Measurements from ENCODE around the gene DEFB123.
"Not testable (repeated sequence)": the region's sequence is repeated elsewhere in the genome, so short reads cannot be mapped to it uniquely, and the experiment has no call there.

Gene DEFB123
- total RNA-seq, result 0 to 0.39 (median 0) reads per million in 3 experiments

DNA sequence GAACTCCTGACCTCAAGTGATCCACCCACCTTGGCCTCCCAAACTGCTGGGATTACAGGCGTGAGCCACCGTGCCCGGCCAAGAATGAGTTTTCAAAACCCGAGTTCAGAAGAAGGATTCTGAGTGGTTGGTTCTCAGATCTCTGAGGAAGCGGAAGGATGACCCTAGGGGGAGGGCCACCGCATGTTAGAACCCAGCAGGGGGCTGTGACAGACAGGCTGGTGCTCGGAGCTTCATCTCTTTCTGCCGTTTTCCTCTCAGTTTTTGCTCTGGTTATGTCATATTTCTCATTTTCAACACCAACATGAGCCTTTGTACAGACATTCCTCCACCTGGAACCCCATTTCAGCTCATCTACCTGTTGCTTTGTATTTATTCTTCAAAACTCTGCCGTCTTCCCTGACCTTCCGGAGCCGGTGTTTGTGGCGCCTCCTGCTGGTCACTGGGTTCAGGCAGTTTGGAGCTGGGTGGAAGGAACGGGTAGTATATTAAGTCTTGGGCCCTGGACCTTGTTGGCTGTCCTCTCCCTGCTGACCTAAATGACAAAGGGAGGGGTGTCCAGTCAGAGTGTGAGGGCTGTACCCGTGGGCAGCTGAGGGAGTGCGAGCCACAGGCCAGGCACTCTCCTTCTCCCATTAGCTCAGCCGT, at the start of gene DEFB123:
Gene DEFB123 (plus strand): TSS at position 621 of the 648 bp plus-strand sequence. CDS start 67 bp downstream, outside the sequence.
- no peak for DNase-seq

DNA sequence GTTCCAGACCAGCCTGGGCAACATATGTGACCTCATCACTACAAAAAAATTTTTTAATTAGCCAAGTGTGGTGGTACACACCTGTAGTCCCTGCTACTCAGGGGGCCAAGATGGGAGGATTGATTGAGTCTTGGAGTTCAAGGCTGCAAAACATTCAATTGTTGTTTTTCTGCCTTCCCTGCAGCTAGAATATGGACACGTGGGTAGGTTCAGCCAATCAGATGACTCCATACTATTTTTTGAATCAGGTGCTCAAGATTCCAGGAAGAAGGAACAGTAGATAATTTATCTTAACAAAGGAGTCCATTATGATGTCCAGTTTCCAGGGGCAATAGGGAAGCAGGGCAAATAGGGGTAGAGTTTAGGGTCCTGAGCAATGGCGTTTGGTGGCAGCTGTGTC, 47.6 kb upstream of the DEFB123 start:
- DNase-seq, result no peak

DNA sequence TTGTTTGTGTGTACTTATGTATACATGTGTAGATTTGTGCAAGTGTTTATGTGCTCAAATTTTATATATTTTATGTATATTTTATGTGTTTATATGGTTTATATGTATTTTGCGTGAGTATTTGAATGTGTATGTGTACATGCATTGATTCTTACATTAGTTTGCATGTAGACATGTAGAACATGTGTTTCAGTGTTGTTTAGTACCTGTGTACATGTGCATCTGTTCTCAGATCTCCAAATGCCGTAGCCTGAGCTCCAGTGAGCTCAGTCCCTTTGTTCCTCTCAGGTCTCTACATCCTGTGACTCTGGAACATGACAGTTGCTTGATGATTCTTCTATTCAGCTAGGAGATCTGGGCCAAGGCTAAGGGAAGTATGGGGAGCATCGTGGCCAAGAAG, 45.5 kb upstream of the DEFB123 start:
- no peak for DNase-seq

GRCh38 chr20:31403886-31404285, 36.5 kb upstream of the DEFB123 start:
- no peak for DNase-seq

DNA sequence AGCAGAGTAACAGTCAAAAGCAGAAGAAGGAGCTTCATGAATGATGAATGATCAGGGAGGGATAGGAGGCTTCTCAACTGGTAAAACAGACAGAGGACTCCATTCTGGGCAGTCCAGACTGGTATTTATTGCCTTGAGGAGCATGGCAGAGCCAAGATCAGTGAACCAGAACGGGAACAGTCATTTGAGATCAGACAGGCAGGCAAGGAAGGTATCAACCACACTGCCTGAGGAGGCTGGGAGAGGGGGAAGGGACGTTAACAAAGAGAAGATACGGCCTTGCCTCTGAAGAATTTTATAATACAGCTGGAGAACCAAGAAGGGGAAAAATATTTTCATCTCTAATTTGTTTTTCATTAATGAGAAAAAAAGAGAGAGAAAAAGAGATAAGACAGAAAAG, 34.3 kb upstream of the DEFB123 start, which contains the start of gene DEFB121:
Gene DEFB121 (minus strand): TSS at position 101 of the 400 bp plus-strand sequence. CDS start 63 bp downstream, at position 38.
- DNase-seq, result no peak

- no peak for DNase-seq
Measured at GRCh38 chr20:31410011-31410410, 30.4 kb upstream of the DEFB123 start.

DNA sequence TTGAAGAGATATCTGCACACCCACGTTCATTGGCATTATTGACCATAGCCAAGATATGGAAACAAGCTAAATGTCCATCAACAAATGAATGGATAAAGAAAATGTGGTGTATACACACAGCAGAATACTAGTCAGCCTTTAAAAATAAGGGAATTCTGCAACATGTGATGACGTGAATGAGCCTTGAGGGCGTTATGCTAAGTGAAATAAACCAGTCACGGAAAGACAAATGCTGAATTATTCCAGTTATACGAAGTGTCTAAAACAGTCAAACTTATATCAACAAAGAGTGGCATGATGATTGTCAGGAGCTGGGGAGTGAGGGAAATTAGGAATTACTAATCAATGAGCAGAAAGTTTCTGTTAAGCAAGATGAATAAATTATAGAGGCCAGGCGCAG, 26.1 kb upstream of the DEFB123 start:
- no peak for DNase-seq

DNA sequence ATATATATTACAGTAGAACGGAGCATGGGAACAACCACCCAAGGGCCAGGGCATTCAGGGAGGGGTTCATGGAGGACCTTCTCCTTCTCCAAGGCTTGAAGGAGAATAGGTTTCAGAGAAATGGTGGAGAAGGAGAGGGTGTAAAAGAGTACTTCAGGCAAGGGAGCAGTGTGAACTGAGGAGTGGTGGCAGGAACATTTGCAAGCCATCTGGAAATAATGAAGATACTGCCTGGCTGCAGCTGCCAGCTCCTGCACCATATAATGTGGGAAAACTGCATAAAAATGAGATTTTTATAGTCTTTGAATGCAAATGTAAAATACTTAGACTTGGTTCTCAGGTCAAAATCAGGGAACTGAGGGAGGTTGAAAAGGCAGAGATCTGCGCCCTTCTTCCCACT, 24.8 kb upstream of the DEFB123 start:
- DNase-seq, result no peak

- no peak for DNase-seq
Measured at GRCh38 chr20:31418307-31418706, 22.1 kb upstream of the DEFB123 start.

- DNase-seq, result no peak
Measured at GRCh38 chr20:31425797-31426196, 14.6 kb upstream of the DEFB123 start.

GRCh38 chr20:31426891-31427551, 13.4 kb upstream of the DEFB123 start:
- not testable (repeated sequence) for DNase-seq

- not testable (repeated sequence) for DNase-seq
Measured at GRCh38 chr20:31427576-31427975, 12.9 kb upstream of the DEFB123 start.

DNA sequence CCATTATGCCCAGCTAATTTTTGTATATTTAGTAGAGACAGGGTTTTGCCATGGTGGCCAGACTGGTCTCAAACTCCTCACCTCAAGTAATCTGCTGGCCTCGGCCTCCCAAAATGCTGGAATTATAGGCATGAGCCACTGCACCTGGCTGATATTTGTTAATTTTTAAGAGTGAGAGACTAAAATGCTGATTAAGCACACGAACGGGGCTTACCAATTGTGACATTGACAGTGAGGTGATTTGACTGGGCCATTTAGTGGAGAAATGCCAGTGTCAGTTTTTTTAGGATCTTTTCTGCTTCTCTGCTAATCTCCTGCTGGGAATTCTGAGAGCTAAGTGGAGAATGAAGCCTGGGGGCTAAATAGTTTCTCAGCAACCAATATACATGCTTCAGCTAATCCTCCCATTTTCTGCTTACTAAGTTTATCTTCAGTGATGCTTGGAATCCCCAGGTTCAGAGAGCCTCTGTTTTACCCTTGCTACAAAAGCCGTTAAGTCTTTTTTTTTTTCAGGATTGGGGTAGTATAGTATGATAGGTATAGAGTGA, 9.8 kb upstream of the DEFB123 start:
- no peak for DNase-seq

DNA sequence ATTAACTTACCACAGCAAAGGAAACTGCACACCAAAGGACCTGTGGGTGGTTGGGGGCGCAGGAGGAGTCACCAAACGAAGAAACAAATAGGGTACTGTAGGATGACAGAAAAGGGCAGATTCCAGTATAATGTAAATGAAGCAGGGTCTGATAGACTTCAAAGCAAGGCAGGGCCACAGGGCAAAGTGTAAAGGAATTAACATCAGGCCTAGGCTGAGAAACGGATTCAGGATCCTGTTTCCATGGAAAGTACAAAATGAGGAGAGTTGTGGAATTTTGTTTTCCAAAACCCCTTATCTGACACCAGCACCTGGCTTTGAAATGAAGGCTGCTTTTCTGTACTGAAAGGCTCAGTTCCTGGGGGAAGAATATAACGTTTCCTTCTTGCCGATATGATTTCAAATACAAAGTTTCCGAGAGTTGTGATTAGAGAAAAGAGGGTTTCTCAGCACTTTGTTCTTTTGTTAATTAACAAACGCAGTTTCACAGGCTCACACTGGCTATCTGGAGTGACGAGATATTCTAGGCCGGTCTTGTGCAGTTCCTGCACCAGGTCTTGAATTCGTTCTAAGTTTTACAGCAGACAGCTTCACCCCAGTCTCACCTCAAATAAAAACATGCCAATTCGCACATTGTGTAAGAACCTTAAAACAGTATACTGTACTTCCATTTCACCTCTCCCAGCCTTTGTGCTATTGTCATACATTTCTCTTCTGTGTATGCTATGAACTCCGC, 5.8 kb downstream of the DEFB123 start:
- no peak for DNase-seq

GRCh38 chr20:31449511-31450414, 9.3 kb downstream of the DEFB123 start:
- no peak for DNase-seq

DNA sequence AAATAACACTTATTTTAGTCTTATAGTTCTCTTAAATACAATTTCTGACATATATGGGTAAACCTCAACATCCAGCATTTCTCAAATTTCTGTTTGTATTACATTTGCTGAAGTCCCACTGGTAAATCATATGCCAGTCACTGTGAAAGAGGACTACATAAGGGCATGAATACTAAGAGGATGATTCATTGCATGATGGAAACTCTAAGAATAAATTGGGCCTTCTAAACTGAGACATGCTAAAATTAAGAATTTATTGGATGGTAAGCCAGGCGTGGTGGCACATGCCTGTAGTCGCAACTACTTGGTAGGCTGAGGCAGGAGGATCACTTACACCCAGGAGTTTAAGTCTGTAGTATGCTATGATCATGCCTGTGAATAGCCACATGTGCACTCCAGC, 12.1 kb downstream of the DEFB123 start:
- DNase-seq, result no peak

DNA sequence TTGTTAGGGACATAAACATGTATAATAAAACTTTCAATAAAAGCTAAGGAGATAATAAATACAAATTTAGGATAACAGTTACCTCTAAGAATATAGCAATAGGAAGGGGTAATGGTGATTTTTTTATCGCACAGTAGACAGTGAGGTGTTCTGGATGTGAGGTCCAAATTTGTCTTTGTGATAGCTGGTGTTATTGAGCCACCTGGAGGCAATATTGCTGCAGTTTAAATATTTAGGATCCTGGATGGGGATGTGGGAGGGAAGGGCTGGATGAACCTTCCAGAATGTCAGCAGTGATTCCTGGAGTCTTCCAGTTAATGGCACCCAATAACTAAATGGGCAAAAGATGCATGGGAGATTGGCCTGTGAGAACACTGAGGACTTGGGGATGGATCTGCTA, 13.9 kb downstream of the DEFB123 start:
- DNase-seq, result no peak

DNA sequence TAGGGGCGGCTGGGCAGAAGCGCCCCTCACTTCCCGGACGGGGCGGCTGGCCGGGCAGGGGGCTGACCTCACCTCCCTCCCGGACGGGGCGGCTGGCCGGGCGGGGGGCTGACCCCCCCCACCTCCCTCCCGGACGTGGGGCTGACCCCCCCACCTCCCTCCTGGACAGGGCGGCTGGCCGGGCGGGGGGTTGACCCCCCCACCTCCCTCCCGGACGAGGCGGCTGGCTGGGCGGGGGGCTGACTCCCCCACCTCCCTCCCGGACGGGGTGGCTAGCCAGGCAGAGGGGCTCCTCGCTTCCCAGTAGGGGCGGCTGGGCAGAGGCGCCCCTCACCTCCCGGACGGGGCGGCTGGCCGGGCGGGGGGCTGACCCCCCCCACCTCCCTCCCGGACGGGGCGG, 30.5 kb downstream of the DEFB123 start:
- DNase-seq, result not testable (repeated sequence)

DNA sequence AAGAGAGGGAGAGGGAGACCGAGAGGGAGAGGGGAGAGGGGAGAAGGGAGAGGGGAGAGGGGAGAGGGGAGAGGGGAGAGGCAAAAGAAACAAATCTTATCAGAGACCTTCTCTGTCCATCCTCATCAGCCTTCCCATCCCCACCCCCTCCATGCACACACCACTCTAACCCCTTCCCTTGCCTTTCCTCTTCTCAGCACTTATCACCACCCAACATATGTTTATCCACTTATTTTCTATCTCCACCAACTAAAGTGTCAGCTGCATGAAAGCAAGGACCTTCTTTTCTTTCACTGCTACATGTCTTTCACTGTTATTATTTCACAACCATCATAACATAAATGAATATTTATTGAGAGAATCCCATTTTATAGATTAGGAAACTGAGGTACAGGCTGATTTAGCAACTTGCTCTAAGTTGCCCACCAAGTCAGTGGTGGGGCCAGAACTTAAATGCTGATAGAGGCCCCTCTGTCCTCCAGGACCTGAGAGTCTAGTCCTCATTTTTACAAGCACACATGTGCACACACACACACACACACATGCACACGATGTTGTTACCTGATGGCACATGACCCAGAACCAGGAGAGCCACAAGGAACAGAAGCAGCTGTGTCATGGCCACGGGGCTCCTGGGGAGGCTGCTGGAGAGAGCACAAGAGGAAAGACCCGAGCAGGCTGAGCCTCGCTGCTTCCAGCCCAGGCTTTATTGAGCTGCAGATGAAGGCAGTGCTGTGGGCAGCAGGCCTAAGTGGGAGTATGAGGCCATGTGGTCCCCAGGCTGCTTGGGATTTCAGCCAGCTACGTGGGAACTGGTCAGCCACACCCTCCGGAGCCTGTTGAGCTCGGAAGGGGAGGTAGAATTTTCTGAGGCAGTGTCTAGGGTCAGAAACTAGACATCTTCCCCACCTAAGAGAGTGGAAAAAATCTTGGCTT, 32.2 kb downstream of the DEFB123 start:
- no peak for DNase-seq

GRCh38 chr20:31473331-31474096, 33.1 kb downstream of the DEFB123 start:
- DNase-seq, result no peak

DNA sequence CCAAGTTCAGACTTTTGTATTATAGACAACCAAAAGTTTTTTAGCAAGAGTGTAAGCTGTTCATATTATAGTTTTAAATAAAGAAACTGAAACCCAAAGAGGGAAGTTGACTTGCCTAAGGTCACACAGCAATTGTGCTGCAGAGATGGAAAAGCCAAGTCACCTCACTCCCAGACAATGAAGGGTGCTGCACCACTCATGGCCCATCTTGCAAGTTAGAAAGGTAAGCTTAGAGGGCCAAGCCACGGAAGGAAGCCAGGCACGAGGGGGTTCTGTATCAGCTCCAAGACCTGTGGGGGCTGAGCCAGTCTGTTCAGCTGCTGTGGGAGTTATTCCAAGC, 33.6 kb downstream of the DEFB123 start:
- DNase-seq, result no peak
